Esophagus squamous epithelium (tissue), 5 donors: ENCODE measurements around the gene CLDN19. TPM values are rescaled to one million over a fixed set of nuclear protein-coding genes. Genes with fewer than 3 reads are reported as not detected.

Experiments
- DNase-seq: peaks from one replicate; lab custom pipeline; 2025; lab: John Stamatoyannopoulos, UW
- H3K27ac ChIP-seq, 4 donors: fragments of 200-600 bp; sonication (generic); one replicate each; pipeline ENCODE4 v1.5.1; 2016 to 2019; ENCODE audit warnings: mild to moderate bottlenecking in 1 of 4
- H3K27me3 ChIP-seq, 4 donors: fragments of 200-600 bp; sonication (generic); 1 replicate in 3 of 4; 2 replicates in 1 of 4; pipeline versions ENCODE4 v1.5.1 to v1.6.0; 2017 to 2021; ENCODE audit warnings: antibody characterized with exemption in 1 of 4
- H3K36me3 ChIP-seq, 3 donors: fragments of 200-600 bp; sonication (generic); one replicate each; pipeline ENCODE4 v1.5.1; 2016 to 2019
- H3K4me1 ChIP-seq, 3 donors: fragments of 200-600 bp; sonication (generic); one replicate each; pipeline ENCODE4 v1.5.1; 2017 to 2019
- H3K4me3 ChIP-seq, 4 donors: fragments of 200-600 bp; sonication (generic); 1 replicate in 3 of 4; 2 replicates in 1 of 4; pipeline ENCODE4 v1.5.1; 2016 to 2019; ENCODE audit warnings: mild to moderate bottlenecking in 2 of 4, moderate library complexity in 1 of 4
- H3K9me3 ChIP-seq, 3 donors: fragments of 200-600 bp; sonication (generic); one replicate each; pipeline ENCODE4 v1.5.1; 2016 to 2019
- CTCF ChIP-seq, 6 experiments: fragments of 450-650 bp in 4 of 6; fragments of 200-600 bp in 2 of 6; sonication (generic) in 2 of 6; IDR thresholded peaks; one replicate each; pipeline ENCODE4 v1.5.1; 2016 to 2019; ENCODE audit warnings: antibody characterized with exemption in 6 of 6, mild to moderate bottlenecking in 4 of 6, moderate library complexity in 4 of 6
- POLR2A ChIP-seq, 4 donors: fragments of 450-650 bp; IDR thresholded peaks; one replicate each; pipeline ENCODE4 v1.6.1; 2017; ENCODE audit warnings: antibody characterized with exemption in 4 of 4, mild to moderate bottlenecking in 4 of 4, moderate library complexity in 3 of 4
- WGBS, 2 donors: methylation state at CpG; one replicate each; pipeline ENCODE4 v1.1.5; 2018; 5-methylcytosine and 5-hydroxymethylcytosine counted together
- intact Hi-C: fragments of 100-400 bp; cut with DNase I; formaldehyde crosslinking; loops from one replicate; pipeline ENCODE4 v1.15.0; 2022
- total RNA-seq, 4 donors: library from RNA; depleted of rRNA; stranded (reverse); fragments of >200 nt; gene quantifications; one replicate each; pipeline ENCODE4 v1.1.0, GENCODE V29; 2016
- donor health status: DM: yes; HTN: yes; CAD: no.

The CLDN19 gene
- total RNA-seq, 4 donors from 2014 or later = 0.21 TPM; not detected in 3

GRCh38 chr1:42741706-42742105 lies 1.7 kb upstream of the CLDN19 start:
- 93% methylated on average over 3 of the region's 4 CpGs; no CpG with 5 or more reads in 1 of the 2 donors for WGBS, 2 donors
- H3K27me3 ChIP-seq = no peaks in the 10 kb centered on the region
- H3K4me3 ChIP-seq = no peak overlapping the region
- peaks cover 0 to 9% (median 0%) of the 10 kb centered on the region in 3 donors for H3K36me3 ChIP-seq
- no peaks in the 10 kb centered on the region for H3K9me3 ChIP-seq
- no peak for DNase-seq
- intact Hi-C loops = no loop called here
- H3K4me1 ChIP-seq = peaks cover 4 to 67% (median 21%) of the 10 kb centered on the region in 3 donors
- no peak overlapping the region for H3K27ac ChIP-seq
- TF ChIP-seq CTCF (IDR thresholded peaks at IDR 0.05) (no peak), POLR2A (IDR thresholded peaks at IDR 0.05) (no peak)

GRCh38 chr1:42740851-42741580 lies 980 bp upstream of the CLDN19 start:
- Histone ChIP-seq H3K27ac (no peak overlapping the region), H3K4me1 (peaks cover 8 to 67% (median 28%) of the 10 kb centered on the region in 3 donors), H3K27me3 (no peaks in the 10 kb centered on the region), H3K9me3 (no peaks in the 10 kb centered on the region), H3K4me3 (no peak overlapping the region), H3K36me3 (peaks cover 0 to 3% (median 0%) of the 10 kb centered on the region in 3 donors)
- no peak for DNase-seq
- intact Hi-C loops = no loop called here
- no peak for TF ChIP-seq CTCF (IDR thresholded peaks at IDR 0.05)
- WGBS, 2 donors = 68 to 70% methylated on average over 4 to 9 of the region's 19 CpGs

- 33 to 52% methylated on average over 3 to 4 of the region's 8 CpGs for WGBS, 2 donors
- H3K4me3 ChIP-seq = no peak overlapping the region
- no peak overlapping the region for H3K27ac ChIP-seq
- no peaks in the 10 kb centered on the region for H3K9me3 ChIP-seq
- peaks cover 8 to 68% (median 33%) of the 10 kb centered on the region in 3 donors for H3K4me1 ChIP-seq
- H3K27me3 ChIP-seq = no peaks in the 10 kb centered on the region
- TF ChIP-seq POLR2A (IDR thresholded peaks at IDR 0.05) = no peak
- TF ChIP-seq CTCF (IDR thresholded peaks at IDR 0.05) = no peak
- intact Hi-C loops = no loop called here
- DNase-seq = no peak
- H3K36me3 ChIP-seq = no peaks in the 10 kb centered on the region
Measured at GRCh38 chr1:42738678-42739226, 1.3 kb downstream of the CLDN19 start.

DNA sequence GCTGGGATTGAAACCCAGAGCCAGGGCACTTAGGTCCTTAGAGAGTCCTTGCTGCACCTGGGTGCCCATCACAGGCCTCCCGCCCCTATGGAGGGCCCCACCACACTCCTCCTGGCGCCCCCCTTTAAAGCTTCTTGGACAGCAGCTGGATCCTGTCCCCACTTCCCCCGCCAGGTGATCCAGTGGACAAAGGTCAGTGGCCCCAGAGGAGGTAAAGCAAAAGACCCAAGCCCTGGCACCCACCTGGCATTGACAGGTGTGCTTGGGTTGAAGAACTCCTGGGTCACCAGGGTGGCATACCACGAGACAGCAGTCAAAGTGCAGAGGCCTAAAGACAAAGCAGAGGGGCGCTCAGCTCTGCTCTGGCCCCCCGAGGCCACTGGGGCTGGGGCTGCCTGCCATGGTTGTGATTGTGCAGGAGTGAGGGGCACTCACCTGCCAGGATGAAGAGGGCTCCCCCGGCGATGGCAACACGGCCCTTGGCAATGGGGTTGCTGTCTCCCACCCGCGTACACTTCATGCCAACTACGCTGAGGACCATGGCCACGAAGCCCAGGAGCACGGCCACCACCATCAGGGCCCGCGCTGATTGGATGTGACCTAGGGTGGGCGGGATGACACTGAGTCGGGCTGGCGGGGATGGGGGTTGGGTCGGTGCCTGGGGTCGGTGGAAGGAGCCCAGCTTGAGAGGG lies 1.9 kb downstream of the CLDN19 start:
- Histone ChIP-seq H3K27me3 (no peaks in the 10 kb centered on the region), H3K9me3 (no peaks in the 10 kb centered on the region), H3K4me1 (peaks cover 8 to 62% (median 33%) of the 10 kb centered on the region in 3 donors), H3K27ac (no peak overlapping the region), H3K4me3 (no peak overlapping the region), H3K36me3 (no peaks in the 10 kb centered on the region)
- no peak for TF ChIP-seq POLR2A (IDR thresholded peaks at IDR 0.05)
- TF ChIP-seq CTCF (IDR thresholded peaks at IDR 0.05) = no peak
- no peak for DNase-seq
- intact Hi-C loops = no loop called here
- WGBS, 2 donors = 87 to 93% methylated on average over 3 of the region's 21 CpGs

DNA sequence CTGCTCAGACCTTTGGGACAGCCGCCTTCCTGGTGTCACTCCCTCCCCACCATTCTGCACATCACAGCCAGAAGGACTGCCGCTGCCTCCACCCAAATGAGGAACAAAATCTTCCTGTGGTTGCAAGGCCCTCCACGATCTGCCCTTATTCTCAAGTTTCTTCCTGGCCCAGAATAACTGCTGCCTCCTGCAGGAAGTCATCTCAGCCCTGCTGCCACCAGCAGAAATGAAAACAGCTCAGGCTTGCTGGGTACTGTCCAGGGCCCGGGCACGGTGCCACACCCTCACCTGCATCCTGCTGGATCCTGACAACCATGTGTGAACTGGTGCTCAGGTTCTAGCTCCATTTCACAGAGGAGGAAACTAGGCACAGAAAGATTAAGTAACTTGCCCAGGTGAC lies 2.8 kb downstream of the CLDN19 start:
- Histone ChIP-seq H3K9me3 (no peaks in the 10 kb centered on the region), H3K4me1 (peaks cover 8 to 53% (median 28%) of the 10 kb centered on the region in 3 donors), H3K27me3 (no peaks in the 10 kb centered on the region), H3K4me3 (no peak overlapping the region), H3K27ac (no peak overlapping the region), H3K36me3 (no peaks in the 10 kb centered on the region)
- no peak for DNase-seq
- WGBS, 2 donors = 25 to 37% methylated on average over 3 to 5 of the region's 5 CpGs
- no peak for TF ChIP-seq POLR2A (IDR thresholded peaks at IDR 0.05)
- TF ChIP-seq CTCF (IDR thresholded peaks at IDR 0.05) = no peak
- intact Hi-C loops = no loop called here
